ENCODE data around the gene DENND2D.

DENND2D gene

GRCh38 chr1:111157431-111157830 lies 43.0 kb downstream of the DENND2D start:
- H3K9me3 ChIP-seq (ENCODE audit: insufficient read depth, low read length): no peaks in the 10 kb centered on the region
- no peak overlapping the region for H3K4me2 ChIP-seq (ENCODE audit: low read depth, low read length, poor library complexity, severe bottlenecking)
- H3F3A ChIP-seq (ENCODE audit: insufficient read depth): peaks cover 23% of the 10 kb centered on the region; the same call in 1 of the 2 replicates
- peaks cover 39% of the 10 kb centered on the region for H4K20me1 ChIP-seq (ENCODE audit: low read depth, low read length)
- TF ChIP-seq CTCF (IDR thresholded peaks at IDR 0.05; ENCODE audit: insufficient read depth, low read length, poor library complexity, severe bottlenecking) (no peak), EZH2phosphoT487 (conservative IDR thresholded peaks at IDR 0.05; ENCODE audit: low read length) (no peak)
- H3K79me2 ChIP-seq (ENCODE audit: insufficient read depth, low read length): peaks cover 94% of the 10 kb centered on the region
- H3K27ac ChIP-seq (ENCODE audit: low read depth, low read length): no peak overlapping the region
- H3K9ac ChIP-seq (ENCODE audit: low read length): no peak overlapping the region
- H3K4me3 ChIP-seq (ENCODE audit: insufficient read depth, low read length, poor library complexity, severe bottlenecking): no peak overlapping the region
- peaks cover 78% of the 10 kb centered on the region for H3K36me3 ChIP-seq (ENCODE audit: low read length)
- no peaks in the 10 kb centered on the region for H3K9me2 ChIP-seq (replicated peaks; ENCODE audit: insufficient read depth, low read length)
- H2AFZ ChIP-seq (ENCODE audit: low read depth, low read length, severe bottlenecking): no peak overlapping the region
- H3K27me3 ChIP-seq (ENCODE audit: low read length): no peaks in the 10 kb centered on the region

- TF ChIP-seq CTCF (IDR thresholded peaks at IDR 0.05; ENCODE audit: insufficient read depth, low read length, poor library complexity, severe bottlenecking) (no peak), EZH2phosphoT487 (conservative IDR thresholded peaks at IDR 0.05; ENCODE audit: low read length) (no peak)
- Histone ChIP-seq H3K27me3 (ENCODE audit: low read length) (no peaks in the 10 kb centered on the region), H3F3A (ENCODE audit: insufficient read depth) (peaks cover 21% of the 10 kb centered on the region; the same call in 1 of the 2 replicates), H3K27ac (ENCODE audit: low read depth, low read length) (no peak overlapping the region; the same call in 1 of the 2 replicates), H3K79me2 (ENCODE audit: insufficient read depth, low read length) (peaks cover 96% of the 10 kb centered on the region), H3K9me2 (replicated peaks; ENCODE audit: insufficient read depth, low read length) (no peaks in the 10 kb centered on the region), H3K9me3 (ENCODE audit: insufficient read depth, low read length) (no peaks in the 10 kb centered on the region), H3K4me3 (ENCODE audit: insufficient read depth, low read length, poor library complexity, severe bottlenecking) (no peak overlapping the region), H3K36me3 (ENCODE audit: low read length) (peaks cover 74% of the 10 kb centered on the region), H4K20me1 (ENCODE audit: low read depth, low read length) (peaks cover 28% of the 10 kb centered on the region), H3K4me2 (ENCODE audit: low read depth, low read length, poor library complexity, severe bottlenecking) (peak overlapping the region; percentile 18), H3K9ac (ENCODE audit: low read length) (no peak overlapping the region), H2AFZ (ENCODE audit: low read depth, low read length, severe bottlenecking) (no peak overlapping the region)
Measured at GRCh38 chr1:111154021-111154999, 46.1 kb downstream of the DENND2D start.

- Histone ChIP-seq H3F3A (ENCODE audit: insufficient read depth) (peaks cover 19% of the 10 kb centered on the region; the same call in 1 of the 2 replicates), H3K9me2 (replicated peaks; ENCODE audit: insufficient read depth, low read length) (no peaks in the 10 kb centered on the region), H3K9me3 (ENCODE audit: insufficient read depth, low read length) (no peaks in the 10 kb centered on the region), H3K4me3 (ENCODE audit: insufficient read depth, low read length, poor library complexity, severe bottlenecking) (no peak overlapping the region), H3K4me2 (ENCODE audit: low read depth, low read length, poor library complexity, severe bottlenecking) (peak overlapping the region; percentile 34), H2AFZ (ENCODE audit: low read depth, low read length, severe bottlenecking) (no peak overlapping the region), H3K27ac (ENCODE audit: low read depth, low read length) (peak overlapping the region; percentile 34), H3K79me2 (ENCODE audit: insufficient read depth, low read length) (peaks cover 99% of the 10 kb centered on the region), H4K20me1 (ENCODE audit: low read depth, low read length) (peaks cover 18% of the 10 kb centered on the region), H3K36me3 (ENCODE audit: low read length) (peaks cover 81% of the 10 kb centered on the region), H3K9ac (ENCODE audit: low read length) (no peak overlapping the region), H3K27me3 (ENCODE audit: low read length) (no peaks in the 10 kb centered on the region)
- no peak for TF ChIP-seq EZH2phosphoT487 (conservative IDR thresholded peaks at IDR 0.05; ENCODE audit: low read length)
- TF ChIP-seq CTCF (IDR thresholded peaks at IDR 0.05; ENCODE audit: insufficient read depth, low read length, poor library complexity, severe bottlenecking): no peak
Measured at GRCh38 chr1:111151838-111152237, 48.6 kb downstream of the DENND2D start.
